Measurements from ENCODE around the gene HBD. TPM values are rescaled to one million over a fixed set of nuclear protein-coding genes. Genes with fewer than 3 reads are reported as not detected.

Gene HBD
- not detected for total RNA-seq

DNA sequence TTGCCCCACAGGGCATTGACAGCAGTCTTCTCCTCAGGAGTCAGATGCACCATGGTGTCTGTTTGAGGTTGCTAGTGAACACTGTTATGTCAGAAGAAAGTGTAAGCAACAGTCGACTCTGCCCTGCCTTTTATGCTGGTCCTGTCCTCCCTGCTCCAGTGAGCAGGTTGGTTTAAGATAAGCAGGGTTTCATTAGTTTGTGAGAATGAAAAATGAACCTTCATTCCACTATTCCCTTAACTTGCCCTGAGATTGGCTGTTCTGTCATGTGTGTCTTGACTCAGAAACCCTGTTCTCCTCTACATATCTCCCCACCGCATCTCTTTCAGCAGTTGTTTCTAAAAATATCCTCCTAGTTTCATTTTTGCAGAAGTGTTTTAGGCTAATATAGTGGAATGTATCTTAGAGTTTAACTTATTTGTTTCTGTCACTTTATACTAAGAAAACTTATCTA lies at the start of gene HBD:
TSS of gene HBD (minus strand) at position 103 of the 454 bp plus-strand sequence. CDS start at position 53, 50 bp downstream.
- Mint-ChIP-seq H3K27ac (no peak within 1 kb of the TSS), H3K36me3 (ENCODE audit: low read depth) (no peaks in the 10 kb centered on the region), H3K4me1 (no peaks in the 10 kb centered on the region), H3K9me3 (ENCODE audit: low read depth) (no peaks in the 10 kb centered on the region), H3K27me3 (peaks cover 5% of the 10 kb centered on the region), H3K4me3 (no peak within 1 kb of the TSS)
- ATAC-seq = no peak
- ChIA-PET CTCF (no interaction called here), POLR2A (no interaction called here)
- DNase-seq = no peak
- intact Hi-C loops (cut with DNase I, micrococcal nuclease) = no loop called here

DNA sequence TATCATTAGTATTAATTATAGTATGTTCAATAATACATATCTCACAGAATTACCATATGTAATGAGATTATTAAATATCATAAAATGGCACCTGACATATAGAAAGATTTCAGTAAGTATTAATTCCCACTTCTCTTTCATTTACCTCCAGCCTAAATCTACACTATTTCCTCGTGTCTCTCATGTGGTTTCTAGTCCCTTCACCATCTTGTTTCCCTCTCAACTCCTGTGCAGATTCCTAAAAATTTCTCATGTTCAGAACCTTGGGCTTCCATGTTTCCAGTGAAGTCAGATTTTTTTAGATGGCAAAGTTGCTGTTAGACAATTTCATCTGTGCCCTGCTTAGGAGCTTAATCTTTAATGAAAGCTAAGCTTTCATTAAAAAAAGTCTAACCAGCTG lies 49.6 kb upstream of the HBD start:
- intact Hi-C loops (cut with DNase I, micrococcal nuclease) = no loop called here
- DNase-seq = no peak
- Mint-ChIP-seq H3K27me3 (no peaks in the 10 kb centered on the region), H3K9me3 (ENCODE audit: low read depth) (no peaks in the 10 kb centered on the region), H3K4me1 (peaks cover 2% of the 10 kb centered on the region), H3K27ac (no peak overlapping the region), H3K36me3 (ENCODE audit: low read depth) (no peaks in the 10 kb centered on the region), H3K4me3 (no peak overlapping the region)
- ChIA-PET CTCF (interaction anchor here (0.7 kb wide), 1 partner anchor 72 kb away, joined by 3 read pairs; no protein-coding TSS in a partner anchor), POLR2A (no interaction called here)
- no peak for ATAC-seq

DNA sequence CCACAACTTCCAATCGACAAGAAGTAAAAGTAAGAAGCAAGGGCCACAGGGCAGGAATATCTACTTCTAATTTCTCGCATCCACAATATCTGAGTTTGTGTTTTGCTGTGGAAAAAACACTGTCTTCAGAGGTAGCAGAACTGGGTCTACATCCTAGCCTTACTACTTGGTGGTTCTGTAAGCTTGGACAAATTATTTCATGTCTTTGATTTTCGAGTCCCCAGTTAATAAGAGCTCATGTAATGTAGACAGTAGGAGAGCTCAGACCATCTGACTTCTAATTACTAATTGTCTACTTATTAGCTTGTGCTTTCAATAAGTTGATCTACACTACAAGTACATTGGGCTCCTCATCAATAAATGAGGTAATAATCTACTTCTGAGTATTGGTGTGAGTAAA lies 48.8 kb upstream of the HBD start:
- H3K4me3 Mint-ChIP-seq = no peak overlapping the region
- ChIA-PET CTCF (no interaction called here), POLR2A (no interaction called here)
- no peaks in the 10 kb centered on the region for H3K36me3 Mint-ChIP-seq (ENCODE audit: low read depth)
- H3K9me3 Mint-ChIP-seq (ENCODE audit: low read depth) = no peaks in the 10 kb centered on the region
- H3K27ac Mint-ChIP-seq = no peak overlapping the region
- H3K4me1 Mint-ChIP-seq = peaks cover 2% of the 10 kb centered on the region
- ATAC-seq (no peak), DNase-seq (no peak)
- H3K27me3 Mint-ChIP-seq = no peaks in the 10 kb centered on the region
- intact Hi-C loops (cut with DNase I, micrococcal nuclease) = no loop called here

DNA sequence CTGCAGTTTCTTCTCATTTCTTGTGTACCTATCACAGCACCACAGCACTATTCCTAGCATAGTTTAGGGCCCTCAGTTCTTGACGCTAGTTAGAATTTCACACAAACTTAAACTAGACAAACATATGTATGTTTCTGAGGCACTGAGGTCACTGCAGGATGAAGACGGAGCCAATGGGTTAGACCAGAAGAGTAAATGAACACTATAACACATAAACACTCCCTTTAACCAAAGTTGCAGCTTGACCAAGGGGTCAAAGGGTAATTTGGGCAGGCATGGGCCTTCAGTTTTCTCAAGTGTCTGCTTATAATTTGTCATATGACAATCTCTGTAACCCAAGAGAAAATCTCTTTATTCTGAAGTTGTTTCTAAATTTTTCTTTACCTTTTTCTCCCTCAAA lies 48.3 kb upstream of the HBD start:
- intact Hi-C loops (cut with DNase I, micrococcal nuclease) = no loop called here
- ATAC-seq (no peak), DNase-seq (no peak)
- H3K27ac Mint-ChIP-seq = no peak overlapping the region
- H3K4me3 Mint-ChIP-seq = no peak overlapping the region
- H3K4me1 Mint-ChIP-seq = peaks cover 2% of the 10 kb centered on the region
- ChIA-PET CTCF (no interaction called here), POLR2A (no interaction called here)
- H3K27me3 Mint-ChIP-seq = no peaks in the 10 kb centered on the region
- no peaks in the 10 kb centered on the region for H3K9me3 Mint-ChIP-seq (ENCODE audit: low read depth)
- no peaks in the 10 kb centered on the region for H3K36me3 Mint-ChIP-seq (ENCODE audit: low read depth)

DNA sequence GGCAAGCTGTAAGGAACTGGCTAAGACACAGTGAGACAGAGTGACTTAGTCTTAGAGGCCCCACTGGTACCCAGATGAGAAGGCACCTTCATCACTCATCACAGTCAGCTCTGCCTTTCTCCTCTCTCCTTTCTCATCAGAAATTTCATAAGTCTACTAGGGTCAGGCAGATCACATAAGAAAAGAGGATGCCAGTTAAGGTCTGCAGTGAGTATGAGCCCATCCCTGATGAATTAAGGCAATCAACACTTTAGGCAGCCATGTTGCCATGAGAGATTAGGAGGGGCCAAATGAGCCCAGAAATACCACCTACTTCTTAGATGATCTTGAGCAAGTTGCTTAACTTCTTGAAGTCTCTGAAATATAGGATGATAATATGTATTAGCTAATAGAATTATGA lies 47.3 kb upstream of the HBD start:
- H3K9me3 Mint-ChIP-seq (ENCODE audit: low read depth) = no peaks in the 10 kb centered on the region

DNA sequence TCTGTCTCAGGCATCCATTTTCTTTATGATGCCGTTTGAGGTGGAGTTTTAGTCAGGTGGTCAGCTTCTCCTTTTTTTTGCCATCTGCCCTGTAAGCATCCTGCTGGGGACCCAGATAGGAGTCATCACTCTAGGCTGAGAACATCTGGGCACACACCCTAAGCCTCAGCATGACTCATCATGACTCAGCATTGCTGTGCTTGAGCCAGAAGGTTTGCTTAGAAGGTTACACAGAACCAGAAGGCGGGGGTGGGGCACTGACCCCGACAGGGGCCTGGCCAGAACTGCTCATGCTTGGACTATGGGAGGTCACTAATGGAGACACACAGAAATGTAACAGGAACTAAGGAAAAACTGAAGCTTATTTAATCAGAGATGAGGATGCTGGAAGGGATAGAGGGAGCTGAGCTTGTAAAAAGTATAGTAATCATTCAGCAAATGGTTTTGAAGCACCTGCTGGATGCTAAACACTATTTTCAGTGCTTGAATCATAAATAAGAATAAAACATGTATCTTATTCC lies 46.4 kb upstream of the HBD start:
- DNase-seq (peak; percentile 55), ATAC-seq (peak; percentile 85)
- POLR2A ChIA-PET = no interaction called here

More for the DNA sequence above, 47.3 kb upstream of the HBD start:
- ChIA-PET CTCF (no interaction called here), POLR2A (no interaction called here)
- ATAC-seq (no peak), DNase-seq (no peak)
- Mint-ChIP-seq H3K4me1 (peaks cover 2% of the 10 kb centered on the region), H3K4me3 (no peak overlapping the region), H3K27me3 (no peaks in the 10 kb centered on the region), H3K27ac (no peak overlapping the region), H3K36me3 (ENCODE audit: low read depth) (no peaks in the 10 kb centered on the region)
- intact Hi-C loops (cut with DNase I, micrococcal nuclease) = no loop called here

DNA sequence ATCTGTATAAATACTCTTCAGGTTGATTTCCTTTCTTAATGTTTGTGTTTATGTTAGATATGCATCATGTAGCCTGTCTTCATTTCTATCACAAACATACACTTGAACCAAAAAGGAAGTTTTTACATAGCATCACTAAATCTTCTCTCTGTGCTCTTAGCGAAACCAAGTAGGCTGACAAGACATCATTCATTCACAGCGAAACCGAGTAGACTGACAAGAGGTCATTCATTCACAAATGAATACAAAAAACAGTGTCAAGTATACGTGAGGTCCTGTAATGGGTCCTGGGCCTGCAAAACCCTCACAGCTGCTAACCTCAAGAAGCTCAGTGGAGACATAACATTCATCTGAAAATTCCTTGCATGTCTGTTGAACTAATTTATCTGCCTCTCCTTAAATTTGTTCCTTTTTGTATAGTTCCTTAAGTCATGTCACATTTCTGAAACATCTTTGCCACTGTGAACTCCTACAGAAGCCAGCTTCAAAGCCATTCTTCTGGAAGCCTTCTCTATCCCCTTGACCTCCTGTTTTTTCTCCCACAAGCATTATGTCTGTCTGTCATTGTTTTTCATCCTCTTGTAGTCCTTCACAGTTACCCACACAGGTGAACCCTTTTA lies 45.3 kb upstream of the HBD start:
- intact Hi-C loops (cut with DNase I, micrococcal nuclease) = no loop called here
- ATAC-seq = no peak

More for the DNA sequence above, 46.4 kb upstream of the HBD start:
- Mint-ChIP-seq H3K4me3 (no peak overlapping the region), H3K36me3 (ENCODE audit: low read depth) (no peaks in the 10 kb centered on the region), H3K27ac (no peak overlapping the region), H3K9me3 (ENCODE audit: low read depth) (no peaks in the 10 kb centered on the region), H3K4me1 (peaks cover 2% of the 10 kb centered on the region), H3K27me3 (no peaks in the 10 kb centered on the region)
- intact Hi-C loops (cut with DNase I, micrococcal nuclease) = no loop called here
- CTCF ChIA-PET = no interaction called here

DNA sequence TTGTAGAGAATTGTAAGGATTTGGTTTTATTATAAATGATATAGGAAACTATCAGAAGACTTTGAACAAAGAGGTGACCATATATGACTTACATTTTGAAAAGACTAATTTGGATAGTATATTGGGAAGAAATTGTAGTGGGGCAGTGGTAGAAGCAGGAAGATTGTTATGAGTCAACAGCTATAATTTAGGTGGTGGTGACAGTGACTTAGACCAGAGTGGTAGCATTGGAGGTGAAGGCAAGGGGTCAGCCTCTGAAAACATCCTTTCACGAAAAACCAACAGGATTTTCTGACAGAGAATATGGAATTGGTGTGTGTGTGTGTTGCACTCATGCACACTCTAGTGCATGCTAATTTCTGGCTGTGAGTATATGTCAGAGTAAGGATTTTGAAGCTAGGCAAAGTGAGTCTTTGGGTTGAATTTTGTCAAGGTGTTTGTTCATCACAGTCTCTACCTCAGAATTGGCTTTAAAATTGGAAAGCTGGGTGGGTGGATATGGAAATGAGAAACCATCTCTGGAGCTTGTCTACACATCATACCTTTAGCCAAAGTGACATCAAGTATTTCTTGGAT lies 43.6 kb upstream of the HBD start:
- H3K4me1 Mint-ChIP-seq = peaks cover 2% of the 10 kb centered on the region
- peaks cover 2% of the 10 kb centered on the region for H3K27me3 Mint-ChIP-seq
- CTCF ChIA-PET = interaction anchor here (1.4 kb wide), 1 partner anchor 9 kb away, joined by 3 read pairs; no protein-coding TSS in a partner anchor
- intact Hi-C loops (cut with DNase I, micrococcal nuclease) = no loop called here
- no peak overlapping the region for H3K4me3 Mint-ChIP-seq
- no peaks in the 10 kb centered on the region for H3K36me3 Mint-ChIP-seq (ENCODE audit: low read depth)
- no peak for ATAC-seq
- POLR2A ChIA-PET = no interaction called here
- H3K9me3 Mint-ChIP-seq (ENCODE audit: low read depth) = no peaks in the 10 kb centered on the region
- no peak overlapping the region for H3K27ac Mint-ChIP-seq
- no peak for DNase-seq

More for the DNA sequence above, 45.3 kb upstream of the HBD start:
- no peaks in the 10 kb centered on the region for H3K9me3 Mint-ChIP-seq (ENCODE audit: low read depth)
- peaks cover under 1% of the 10 kb centered on the region for H3K27me3 Mint-ChIP-seq
- H3K4me3 Mint-ChIP-seq = no peak overlapping the region
- H3K36me3 Mint-ChIP-seq (ENCODE audit: low read depth) = no peaks in the 10 kb centered on the region
- H3K27ac Mint-ChIP-seq = peak overlapping the region; percentile 1
- H3K4me1 Mint-ChIP-seq = peaks cover 2% of the 10 kb centered on the region
- POLR2A ChIA-PET = no interaction called here
- no peak for DNase-seq
- CTCF ChIA-PET = no interaction called here

DNA sequence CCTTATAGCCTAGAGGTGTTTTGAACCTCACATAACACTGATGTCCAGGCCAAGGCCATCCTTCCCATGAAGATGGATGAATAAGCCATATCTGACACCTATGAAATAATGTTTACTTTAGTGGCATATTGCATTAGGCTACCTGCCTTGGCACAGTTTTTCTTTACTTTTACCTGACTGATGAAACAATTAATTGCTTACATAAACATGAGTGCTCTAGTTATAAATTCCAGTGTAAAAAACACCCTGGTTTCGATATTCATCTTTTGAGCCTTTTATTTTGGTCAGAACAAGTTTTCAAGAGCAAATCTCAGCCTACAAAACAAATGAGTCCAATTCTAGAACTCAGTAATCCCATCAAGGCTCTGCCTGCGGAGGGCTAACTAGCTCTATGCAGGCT lies 42.4 kb upstream of the HBD start:
- POLR2A ChIA-PET = no interaction called here
- Mint-ChIP-seq H3K27me3 (peaks cover 2% of the 10 kb centered on the region), H3K27ac (no peak overlapping the region), H3K4me1 (peaks cover 2% of the 10 kb centered on the region), H3K9me3 (ENCODE audit: low read depth) (no peaks in the 10 kb centered on the region), H3K4me3 (no peak overlapping the region), H3K36me3 (ENCODE audit: low read depth) (no peaks in the 10 kb centered on the region)
- ATAC-seq (no peak), DNase-seq (no peak)
- intact Hi-C loops (cut with DNase I, micrococcal nuclease) = no loop called here
- CTCF ChIA-PET = no interaction called here

DNA sequence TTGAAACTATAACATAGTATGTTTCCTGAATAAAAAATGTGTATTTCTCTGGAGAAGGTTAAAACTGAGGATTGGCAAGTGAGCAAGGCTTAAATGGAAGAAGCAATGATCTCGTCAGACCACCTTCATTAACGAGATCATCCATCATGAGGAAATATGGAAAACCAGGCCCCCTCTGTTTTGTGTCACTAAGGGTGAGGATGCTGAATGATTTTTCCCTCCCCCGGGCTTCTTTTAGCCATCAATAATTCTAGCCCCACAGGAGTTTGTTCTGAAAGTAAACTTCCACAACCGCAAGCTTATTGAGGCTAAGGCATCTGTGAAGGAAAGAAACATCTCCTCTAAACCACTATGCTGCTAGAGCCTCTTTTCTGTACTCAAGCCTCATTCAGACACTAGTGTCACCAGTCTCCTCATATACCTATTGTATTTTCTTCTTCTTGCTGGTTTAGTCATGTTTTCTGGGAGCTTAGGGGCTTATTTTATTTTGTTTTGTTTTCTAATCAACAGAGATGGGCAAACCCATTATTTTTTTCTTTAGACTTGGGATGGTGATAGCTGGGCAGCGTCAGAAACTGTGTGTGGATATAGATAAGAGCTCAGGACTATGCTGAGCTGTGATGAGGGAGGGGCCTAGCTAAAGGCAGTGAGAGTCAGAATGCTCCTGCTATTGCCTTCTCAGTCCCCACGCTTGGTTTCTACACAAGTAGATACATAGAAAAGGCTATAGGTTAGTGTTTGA lies 41.3 kb upstream of the HBD start:
- DNase-seq (no peak), ATAC-seq (no peak)
- Mint-ChIP-seq H3K27me3 (peaks cover 5% of the 10 kb centered on the region), H3K36me3 (ENCODE audit: low read depth) (no peaks in the 10 kb centered on the region), H3K9me3 (ENCODE audit: low read depth) (no peaks in the 10 kb centered on the region), H3K4me3 (no peak overlapping the region), H3K4me1 (no peaks in the 10 kb centered on the region), H3K27ac (no peak overlapping the region)
- intact Hi-C loops (cut with DNase I, micrococcal nuclease) = no loop called here
- ChIA-PET POLR2A (no interaction called here), CTCF (no interaction called here)

DNA sequence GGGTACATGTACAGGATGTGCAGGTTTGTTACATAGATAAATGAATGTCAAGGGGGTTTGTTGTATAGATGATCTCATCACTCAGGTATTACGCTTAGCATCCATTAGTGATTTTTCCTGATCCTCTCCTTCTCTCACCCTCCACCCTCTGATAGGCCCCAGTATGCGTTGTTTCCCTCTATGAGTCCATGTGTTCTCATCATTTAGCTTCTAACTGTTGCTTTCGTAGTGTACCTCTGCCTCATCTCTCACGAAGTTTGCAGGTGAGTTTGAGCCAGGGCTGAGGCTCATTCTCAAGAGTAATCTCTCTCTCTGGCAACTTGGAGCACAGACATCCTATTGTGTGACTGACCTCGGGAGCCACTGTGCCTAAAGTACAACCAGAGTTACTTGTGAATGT lies 40.1 kb upstream of the HBD start:
- Mint-ChIP-seq H3K4me3 (no peak overlapping the region), H3K27me3 (peaks cover 5% of the 10 kb centered on the region), H3K27ac (no peak overlapping the region), H3K4me1 (no peaks in the 10 kb centered on the region), H3K9me3 (ENCODE audit: low read depth) (no peaks in the 10 kb centered on the region), H3K36me3 (ENCODE audit: low read depth) (no peaks in the 10 kb centered on the region)
- intact Hi-C loops (cut with DNase I, micrococcal nuclease) = no loop called here
- DNase-seq (no peak), ATAC-seq (no peak)
- CTCF ChIA-PET = no interaction called here
- POLR2A ChIA-PET = no interaction called here

DNA sequence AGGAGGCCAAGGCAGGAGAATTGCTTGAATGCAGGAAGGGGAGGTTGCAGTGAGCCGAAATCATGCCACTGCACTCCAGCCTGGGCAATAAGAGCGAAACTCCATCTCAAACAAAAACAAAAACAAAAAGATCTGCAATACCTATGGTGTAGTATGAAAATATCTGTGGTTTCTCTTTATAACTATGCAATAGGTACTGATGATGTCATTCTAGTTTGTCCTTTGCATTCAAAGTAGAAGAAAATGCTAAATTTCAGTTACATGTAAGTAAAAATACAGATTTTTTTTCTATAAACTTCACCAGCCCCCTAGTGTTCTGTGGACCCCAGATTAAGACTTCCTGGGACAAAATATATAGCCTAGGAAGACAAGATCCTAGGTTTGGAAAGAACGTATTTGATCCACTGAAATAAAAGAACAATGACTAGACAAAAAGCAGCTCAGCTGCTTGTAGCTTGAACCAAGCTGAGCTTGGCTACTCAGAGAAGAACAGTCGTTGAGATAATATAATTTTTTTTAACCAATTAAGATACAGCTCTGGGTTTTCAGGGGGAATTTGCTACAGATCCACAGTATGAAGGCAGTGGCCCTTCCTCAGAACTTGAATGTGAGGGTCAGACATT lies 38.2 kb upstream of the HBD start:
- no peak overlapping the region for H3K4me3 Mint-ChIP-seq
- H3K4me1 Mint-ChIP-seq = no peaks in the 10 kb centered on the region
- H3K27ac Mint-ChIP-seq = no peak overlapping the region
- intact Hi-C loops (cut with DNase I, micrococcal nuclease) = no loop called here
- ATAC-seq (no peak), DNase-seq (no peak)
- H3K9me3 Mint-ChIP-seq (ENCODE audit: low read depth) = no peaks in the 10 kb centered on the region
- ChIA-PET CTCF (no interaction called here), POLR2A (no interaction called here)
- no peaks in the 10 kb centered on the region for H3K36me3 Mint-ChIP-seq (ENCODE audit: low read depth)
- H3K27me3 Mint-ChIP-seq = peaks cover 5% of the 10 kb centered on the region

Data from activated CD4-positive, alpha-beta T cell treated with anti-CD3 and anti-CD28 coated beads for 36 hours (primary cell).